PC-3 (cell line): ENCODE measurements around the gene SYT14. TPM values are rescaled to one million over a fixed set of nuclear protein-coding genes. Genes with fewer than 3 reads are reported as not detected.
A peak's percentile ranks its signal among the peaks of the same experiment; 100 is the strongest.

Experiments used
- ATAC-seq: fragments of 200-7000 bp; cut with Tn5 transposase; 2 replicates; pipeline ENCODE4 v1.9.1; 2020; ENCODE audit warnings: mild to moderate bottlenecking, moderate library complexity
- BruUV-seq: library from RNA; stranded (reverse); fragments of 400-500 nt; replicated peaks from 2 replicates; lab custom pipeline; 2021; lab: Mats Ljungman, UMichigan
- CTCF ChIA-PET: fragments of 300-600 bp; sonication (Branson Sonifier 250); formaldehyde crosslinking; loops from one replicate; lab custom pipeline; 2022; ENCODE audit warnings: antibody characterized with exemption; lab: Charles Lee
- POLR2A ChIA-PET: fragments of 300-600 bp; sonication (Branson Sonifier 250); formaldehyde crosslinking; loops from one replicate; lab custom pipeline; 2022; ENCODE audit warnings: antibody characterized with exemption; ENCODE audit not compliant: unreplicated experiment; lab: Charles Lee
- DNase-seq: peaks from one replicate; pipeline ENCODE4 v3.0.0-alpha.2; 2015
- H2AFZ ChIP-seq: fragments of 300-600 bp; sonication (generic); 2 replicates; pipeline ENCODE4 v1.6.0; 2016; ENCODE audit warnings: antibody characterized with exemption, low read length
- H3F3A ChIP-seq: fragments of 300-600 bp; sonication (generic); one replicate; pipeline ENCODE4 v1.6.0; 2017; ENCODE audit warnings: antibody characterized with exemption, low read length, control low read depth, mild to moderate bottlenecking; ENCODE audit not compliant: unreplicated experiment
- H3K27ac ChIP-seq: fragments of 300-600 bp; sonication (generic); 2 replicates; pipeline ENCODE4 v1.5.1; 2016; ENCODE audit warnings: mild to moderate bottlenecking, low read length
- H3K27me3 ChIP-seq: fragments of 300-600 bp; sonication (generic); 2 replicates; pipeline ENCODE4 v1.6.1; 2016; ENCODE audit warnings: low read length, mixed read lengths
- H3K36me3 ChIP-seq: fragments of 300-600 bp; sonication (generic); 2 replicates; pipeline ENCODE4 v1.6.1; 2016; ENCODE audit warnings: low read depth, mixed run types, low read length, mixed read lengths
- H3K4me1 ChIP-seq: fragments of 300-600 bp; sonication (generic); 2 replicates; pipeline ENCODE4 v1.5.1; 2016; ENCODE audit warnings: low read length; ENCODE audit not compliant: insufficient read depth
- H3K4me2 ChIP-seq: fragments of 300-600 bp; sonication (generic); 2 replicates; pipeline ENCODE4 v1.6.0; 2016; ENCODE audit warnings: low read length
- H3K4me3 ChIP-seq: fragments of 300-600 bp; sonication (generic); 2 replicates; pipeline ENCODE4 v1.5.1; 2016; ENCODE audit warnings: mild to moderate bottlenecking, low read length, mixed read lengths
- H3K79me2 ChIP-seq: fragments of 300-600 bp; sonication (generic); 2 replicates; pipeline ENCODE4 v1.6.1; 2017; ENCODE audit warnings: low read length, mixed read lengths
- H3K9ac ChIP-seq: fragments of 300-600 bp; sonication (generic); 2 replicates; pipeline ENCODE4 v1.6.0; 2016; ENCODE audit warnings: mild to moderate bottlenecking, low read length
- H3K9me2 ChIP-seq: fragments of 300-600 bp; sonication (generic); replicated peaks from 2 replicates; pipeline ENCODE4 v1.6.1; 2016; ENCODE audit warnings: mixed run types, low read length, mixed read lengths
- H3K9me3 ChIP-seq: fragments of 300-600 bp; sonication (generic); 2 replicates; pipeline ENCODE4 v1.6.1; 2016; ENCODE audit warnings: low read length, mixed read lengths
- H4K20me1 ChIP-seq: fragments of 300-600 bp; sonication (generic); 2 replicates; pipeline ENCODE4 v1.6.1; 2016; ENCODE audit warnings: low read length, mixed read lengths
- CTCF ChIP-seq: fragments of 300-600 bp; sonication (generic); conservative IDR thresholded peaks from 2 replicates; pipeline ENCODE4 v1.5.1; 2017; ENCODE audit warnings: antibody characterized with exemption, low read depth, mild to moderate bottlenecking, low read length
- EZH2 ChIP-seq: fragments of 300-600 bp; sonication (generic); IDR thresholded peaks from one replicate; pipeline ENCODE4 v1.6.1; 2017; ENCODE audit warnings: antibody characterized with exemption, mild to moderate bottlenecking, low read length; ENCODE audit not compliant: unreplicated experiment
- EZH2phosphoT487 ChIP-seq: fragments of 300-600 bp; sonication (generic); IDR thresholded peaks from 2 replicates; pipeline ENCODE4 v1.6.1; 2018; ENCODE audit warnings: mild to moderate bottlenecking, antibody characterized with exemption, low read length, borderline replicate concordance
- intact Hi-C: fragments of 100-400 bp; cut with micrococcal nuclease; formaldehyde crosslinking; loops from 2 replicates; pipeline ENCODE4 v1.9.0; 2023
- total RNA-seq: library from RNA; depleted of rRNA; stranded (reverse); fragments of >200 nt; gene quantifications from 2 replicates; pipeline ENCODE4 v1.2.3, GENCODE V29; 2014

SYT14 gene
- total RNA-seq, 1 experiment from 2014 or later, result 5.2 TPM

GRCh38 chr1:210129759-210130158 lies 191.7 kb downstream of the SYT14 start:
- no peak overlapping the region for H3K9ac ChIP-seq
- H3K36me3 ChIP-seq, result no peaks in the 10 kb centered on the region
- ATAC-seq, result no peak
- peaks cover under 1% of the 10 kb centered on the region; the same call in 1 of the 2 replicates for H3K4me1 ChIP-seq
- TF ChIP-seq CTCF (no peak), EZH2 (no peak), EZH2phosphoT487 (no peak)
- H2AFZ ChIP-seq, result no peak overlapping the region
- H3K27ac ChIP-seq, result no peak overlapping the region
- no peaks in the 10 kb centered on the region for H3K9me3 ChIP-seq
- ChIA-PET POLR2A (no interaction called here), CTCF (no interaction called here)
- BruUV-seq, result no TSS peak
- H3K4me3 ChIP-seq, result no peak overlapping the region
- intact Hi-C loops, result loop anchor here (10.0 kb wide), 1 partner anchor 265 kb away; no protein-coding TSS in a partner anchor
- DNase-seq, result no peak
- no peaks in the 10 kb centered on the region for H4K20me1 ChIP-seq
- no peaks in the 10 kb centered on the region for H3K79me2 ChIP-seq
- H3K27me3 ChIP-seq, result no peaks in the 10 kb centered on the region
- H3K4me2 ChIP-seq, result no peak overlapping the region
- H3K9me2 ChIP-seq, result no peaks in the 10 kb centered on the region
- no peaks in the 10 kb centered on the region for H3F3A ChIP-seq

GRCh38 chr1:210132582-210132981 lies 194.6 kb downstream of the SYT14 start:
- intact Hi-C loops, result loop anchor here (2.0 kb wide), 1 partner anchor 196 kb away; no protein-coding TSS in a partner anchor
- POLR2A ChIA-PET, result no interaction called here
- CTCF ChIA-PET, result no interaction called here

More at GRCh38 chr1:210132582-210132981, 194.6 kb downstream of the SYT14 start:
- peak; percentile 61 for DNase-seq
- H3K9ac ChIP-seq, result no peak overlapping the region
- no peak overlapping the region for H3K27ac ChIP-seq
- H3K9me3 ChIP-seq, result no peaks in the 10 kb centered on the region
- H3K79me2 ChIP-seq, result no peaks in the 10 kb centered on the region
- H4K20me1 ChIP-seq, result no peaks in the 10 kb centered on the region
- no TSS peak for BruUV-seq
- no peaks in the 10 kb centered on the region for H3K27me3 ChIP-seq
- H3K36me3 ChIP-seq, result no peaks in the 10 kb centered on the region
- no peak for ATAC-seq
- no peak overlapping the region for H3K4me3 ChIP-seq
- H3K4me2 ChIP-seq, result no peak overlapping the region
- H3K4me1 ChIP-seq, result no peaks in the 10 kb centered on the region
- H3F3A ChIP-seq, result no peaks in the 10 kb centered on the region
- H2AFZ ChIP-seq, result no peak overlapping the region
- no peak for TF ChIP-seq EZH2phosphoT487
- no peak for TF ChIP-seq CTCF
- no peak for TF ChIP-seq EZH2
- H3K9me2 ChIP-seq, result no peaks in the 10 kb centered on the region
